Stimulated activated CD4-positive, alpha-beta T cell treated with anti-CD3 and anti-CD28 coated beads, TNF-alpha, amount 100 ng/mL, for 4 hours (primary cell): ENCODE measurements around the gene WFS1.

Experiments used
- DNase-seq, 3 experiments: peaks; one replicate each; pipeline ENCODE4 v3.0.0-alpha.2; 2020; ENCODE audit warnings: low read depth in 3 of 3

Gene WFS1

GRCh38 chr4:6338951-6339817 lies 69.5 kb downstream of the WFS1 start:
- DNase-seq = no peak

GRCh38 chr4:6339818-6340445 lies 70.3 kb downstream of the WFS1 start:
- no peak for DNase-seq

- no peak for DNase-seq
These were observed 70.9 kb downstream of the WFS1 start for GRCh38 chr4:6340446-6341015.

GRCh38 chr4:6341696-6342095 lies 72.0 kb downstream of the WFS1 start:
- DNase-seq = no peak

- no peak for DNase-seq
These were observed 73.1 kb downstream of the WFS1 start for GRCh38 chr4:6342530-6343293.

- no peak for DNase-seq
These were observed 74.3 kb downstream of the WFS1 start for GRCh38 chr4:6343939-6344408.

- no peak for DNase-seq
These were observed 75.6 kb downstream of the WFS1 start for GRCh38 chr4:6345096-6345830.

GRCh38 chr4:6345866-6346265 lies 76.2 kb downstream of the WFS1 start:
- no peak for DNase-seq

- no peak for DNase-seq
These were observed 76.9 kb downstream of the WFS1 start for GRCh38 chr4:6346373-6347110.

GRCh38 chr4:6347511-6348045 lies 77.9 kb downstream of the WFS1 start:
- no peak for DNase-seq

- DNase-seq = no peak
These were observed 78.8 kb downstream of the WFS1 start for GRCh38 chr4:6348408-6348807.

- no peak for DNase-seq
These were observed 80.4 kb downstream of the WFS1 start for GRCh38 chr4:6349896-6350603.

- DNase-seq = no peak
These were observed 81.0 kb downstream of the WFS1 start for GRCh38 chr4:6350646-6351045.

GRCh38 chr4:6351246-6352000 lies 81.8 kb downstream of the WFS1 start:
- DNase-seq = no peak

GRCh38 chr4:6352031-6352692 lies 82.5 kb downstream of the WFS1 start:
- no peak for DNase-seq
